ENCODE data around the gene MKI67.
"Not testable (repeated sequence)": the region's sequence is repeated elsewhere in the genome, so short reads cannot be mapped to it uniquely, and the experiment has no call there.

The MKI67 gene

DNA sequence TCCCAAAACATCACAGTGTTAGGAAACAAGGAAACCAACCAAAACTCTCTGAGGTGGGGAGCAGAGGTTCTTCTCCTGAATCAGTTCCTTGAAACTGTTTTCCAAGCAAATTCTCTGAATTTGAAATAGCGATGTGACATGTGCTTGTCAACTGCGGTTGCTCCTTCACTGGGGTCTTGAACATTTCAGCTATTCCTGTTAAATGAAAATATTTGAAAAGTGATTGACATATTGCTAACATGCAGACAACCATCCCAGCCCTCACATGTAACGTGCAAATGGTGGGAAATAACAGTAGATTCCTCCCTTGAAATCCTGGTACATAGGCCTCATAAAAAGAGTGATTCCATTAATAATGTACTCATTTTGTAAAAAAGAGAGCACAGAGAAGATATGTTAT, 15.9 kb downstream of the MKI67 start:
- no peak overlapping the region for H3K4me3 Mint-ChIP-seq
- no peaks in the 10 kb centered on the region for H3K9me3 Mint-ChIP-seq
- H3K36me3 Mint-ChIP-seq (ENCODE audit: low read depth) = no peaks in the 10 kb centered on the region
- intact Hi-C loops (cut with micrococcal nuclease) = no loop called here
- peaks cover 22% of the 10 kb centered on the region for H3K4me1 Mint-ChIP-seq (ENCODE audit: low read depth)
- no peak overlapping the region for H3K27ac Mint-ChIP-seq
- H3K27me3 Mint-ChIP-seq = no peaks in the 10 kb centered on the region

DNA sequence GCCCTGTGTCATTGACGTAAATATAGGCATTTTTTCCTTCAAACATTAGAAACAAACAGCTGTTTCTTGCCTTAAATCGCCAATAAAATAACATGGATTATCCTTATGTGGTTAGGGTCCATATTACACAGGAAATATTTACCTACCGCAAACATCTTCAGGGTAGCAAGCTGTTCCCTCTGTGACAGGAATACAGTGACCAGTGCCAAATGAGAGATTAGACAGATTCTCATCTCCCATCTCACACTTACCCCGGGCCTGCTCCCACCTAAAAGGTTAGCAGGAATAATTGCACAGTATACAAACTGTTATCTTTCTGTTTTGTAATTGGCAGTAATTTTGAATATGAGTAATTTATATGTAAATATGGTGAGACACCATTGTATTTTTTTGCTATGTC, 16.5 kb downstream of the MKI67 start:
- Mint-ChIP-seq H3K27me3 (no peaks in the 10 kb centered on the region), H3K4me3 (no peak overlapping the region), H3K27ac (no peak overlapping the region), H3K9me3 (no peaks in the 10 kb centered on the region), H3K4me1 (ENCODE audit: low read depth) (peaks cover 16% of the 10 kb centered on the region), H3K36me3 (ENCODE audit: low read depth) (peaks cover 2% of the 10 kb centered on the region)
- intact Hi-C loops (cut with micrococcal nuclease) = no loop called here

DNA sequence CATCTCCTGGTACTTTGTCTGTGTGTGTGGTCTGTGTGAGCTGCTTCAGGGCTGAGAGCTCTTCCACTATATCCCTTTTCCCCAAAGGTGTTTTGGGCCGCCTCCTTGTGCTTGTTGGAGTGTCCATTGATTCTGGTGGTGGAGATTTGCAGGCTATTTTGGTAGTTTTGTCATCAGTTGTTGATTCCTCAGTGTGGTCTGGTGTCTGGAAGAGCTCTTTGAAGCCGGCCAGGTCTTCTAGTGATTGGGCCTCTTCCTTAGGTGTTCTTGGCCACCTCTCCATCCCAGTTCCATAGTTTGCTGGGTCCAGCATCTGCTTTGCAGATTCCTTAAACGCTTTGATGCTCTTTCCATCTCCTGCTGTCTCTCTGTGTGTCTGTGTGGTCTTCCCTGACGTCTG, 20.8 kb downstream of the MKI67 start:
- Mint-ChIP-seq H3K9me3 (no peaks in the 10 kb centered on the region), H3K27ac (no peak overlapping the region), H3K36me3 (ENCODE audit: low read depth) (peaks cover 6% of the 10 kb centered on the region), H3K4me1 (ENCODE audit: low read depth) (peaks cover 20% of the 10 kb centered on the region), H3K27me3 (no peaks in the 10 kb centered on the region), H3K4me3 (no peak overlapping the region)
- intact Hi-C loops (cut with micrococcal nuclease) = no loop called here

DNA sequence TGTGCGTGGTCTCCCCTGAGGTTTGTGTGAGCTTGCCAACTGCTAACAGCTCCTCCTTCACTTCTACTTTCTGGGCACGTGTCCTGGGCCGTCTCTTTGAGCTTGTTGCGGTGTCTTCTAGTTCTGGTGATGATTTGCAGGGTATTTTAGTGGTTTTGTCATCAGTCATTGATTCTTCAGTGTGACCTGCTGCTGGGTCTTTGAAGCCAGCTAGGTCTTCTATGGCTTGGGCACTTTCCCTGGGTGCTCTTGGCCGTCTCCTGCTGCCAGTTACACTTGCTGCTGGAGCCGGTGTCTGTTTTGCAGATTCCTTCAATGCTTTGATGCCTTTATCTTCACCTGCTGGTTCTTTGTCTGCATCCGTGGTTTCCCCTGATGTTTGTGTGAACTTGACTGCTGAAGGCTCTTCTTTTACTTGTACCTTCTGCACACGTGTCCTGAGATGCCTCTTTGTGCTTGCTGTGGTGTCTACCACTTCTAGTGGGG, 23.0 kb downstream of the MKI67 start:
- Mint-ChIP-seq H3K4me3 (no peak overlapping the region), H3K4me1 (ENCODE audit: low read depth) (peaks cover 21% of the 10 kb centered on the region), H3K9me3 (no peaks in the 10 kb centered on the region), H3K36me3 (ENCODE audit: low read depth) (peaks cover 6% of the 10 kb centered on the region), H3K27ac (no peak overlapping the region), H3K27me3 (no peaks in the 10 kb centered on the region)
- intact Hi-C loops (cut with micrococcal nuclease) = no loop called here

DNA sequence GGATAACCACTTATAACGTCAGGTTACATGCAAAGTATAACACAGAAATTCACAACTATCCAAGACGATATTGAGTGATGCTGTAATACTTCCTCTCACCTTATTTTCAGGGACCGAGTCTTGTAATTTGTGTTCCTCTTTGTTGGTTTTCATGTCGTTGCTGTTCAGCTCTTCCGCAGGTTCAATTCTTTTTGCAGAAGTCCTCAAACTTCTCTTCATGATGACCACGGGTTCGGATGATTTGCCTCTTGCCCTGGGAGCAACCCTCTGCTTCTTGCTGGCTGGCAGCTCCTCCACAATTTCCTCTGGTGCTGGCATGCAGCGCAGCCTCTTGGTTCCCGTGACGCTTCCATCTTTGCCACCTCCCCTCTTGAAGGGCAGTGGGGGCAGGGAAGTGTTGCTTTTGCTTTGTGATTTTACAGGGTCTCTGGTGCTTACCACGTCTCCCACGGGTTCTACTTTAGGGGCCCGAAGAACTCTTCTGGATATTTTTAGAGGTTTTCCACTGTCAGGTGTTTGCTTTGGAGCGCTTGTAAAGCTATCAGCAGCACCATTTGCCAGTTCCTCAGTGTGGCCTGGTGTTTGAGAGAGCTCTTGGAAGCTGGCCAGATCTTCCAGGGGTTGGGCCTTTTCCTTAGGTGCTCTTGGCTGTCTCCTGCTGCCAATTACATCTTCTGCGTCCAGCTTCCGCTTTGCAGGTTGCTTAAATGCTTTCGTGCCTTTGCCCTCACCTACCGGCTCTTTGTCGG, 23.6 kb downstream of the MKI67 start:
- Mint-ChIP-seq H3K27ac (no peak overlapping the region), H3K9me3 (no peaks in the 10 kb centered on the region), H3K4me1 (ENCODE audit: low read depth) (peaks cover 27% of the 10 kb centered on the region), H3K36me3 (ENCODE audit: low read depth) (peaks cover 13% of the 10 kb centered on the region), H3K27me3 (no peaks in the 10 kb centered on the region), H3K4me3 (no peak overlapping the region)
- intact Hi-C loops (cut with micrococcal nuclease) = no loop called here

DNA sequence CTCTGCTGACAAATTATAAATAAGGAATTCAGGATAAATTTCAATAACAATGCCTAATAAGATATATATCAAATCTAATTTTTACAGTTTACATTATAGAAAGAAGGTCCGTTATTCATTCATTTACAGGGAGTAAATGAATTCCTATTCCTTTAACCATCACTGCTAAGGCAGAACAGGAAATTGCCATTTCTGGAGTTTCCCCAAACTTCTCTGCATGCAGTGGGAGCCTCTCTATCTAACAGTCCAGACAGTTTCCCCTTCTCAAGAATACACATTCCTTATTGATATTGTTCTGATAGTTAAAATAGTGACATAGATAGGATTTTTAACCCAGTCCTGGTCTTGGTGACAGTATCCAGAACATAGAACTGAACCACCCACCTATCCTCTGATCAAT, 24.3 kb downstream of the MKI67 start:
- no peak overlapping the region for H3K27ac Mint-ChIP-seq
- peaks cover 13% of the 10 kb centered on the region for H3K36me3 Mint-ChIP-seq (ENCODE audit: low read depth)
- H3K4me3 Mint-ChIP-seq = no peak overlapping the region
- H3K27me3 Mint-ChIP-seq = no peaks in the 10 kb centered on the region
- peaks cover 29% of the 10 kb centered on the region for H3K4me1 Mint-ChIP-seq (ENCODE audit: low read depth)
- intact Hi-C loops (cut with micrococcal nuclease) = no loop called here
- no peaks in the 10 kb centered on the region for H3K9me3 Mint-ChIP-seq

DNA sequence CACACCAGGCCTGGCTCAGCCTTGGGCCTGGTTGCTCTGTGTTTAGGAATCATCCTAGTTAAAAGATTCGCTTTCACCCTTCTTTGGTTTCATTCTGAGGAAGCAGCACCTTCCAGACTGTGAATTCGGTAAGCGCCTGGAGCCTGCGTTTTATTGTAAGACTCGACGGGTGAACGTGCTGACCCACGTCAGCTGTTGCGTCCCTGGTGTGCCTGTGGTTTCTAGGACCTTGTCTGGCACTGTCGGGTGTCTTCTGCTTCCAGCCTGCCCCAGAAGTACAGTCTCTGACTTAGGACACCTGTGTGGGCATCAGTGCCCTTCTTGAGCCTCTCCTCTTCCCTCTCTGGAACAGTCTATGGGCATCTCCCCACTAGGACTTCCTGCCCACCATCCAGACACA, 26.3 kb downstream of the MKI67 start:
- Mint-ChIP-seq H3K4me1 (ENCODE audit: low read depth) (peaks cover 46% of the 10 kb centered on the region), H3K36me3 (ENCODE audit: low read depth) (peaks cover 13% of the 10 kb centered on the region)

DNA sequence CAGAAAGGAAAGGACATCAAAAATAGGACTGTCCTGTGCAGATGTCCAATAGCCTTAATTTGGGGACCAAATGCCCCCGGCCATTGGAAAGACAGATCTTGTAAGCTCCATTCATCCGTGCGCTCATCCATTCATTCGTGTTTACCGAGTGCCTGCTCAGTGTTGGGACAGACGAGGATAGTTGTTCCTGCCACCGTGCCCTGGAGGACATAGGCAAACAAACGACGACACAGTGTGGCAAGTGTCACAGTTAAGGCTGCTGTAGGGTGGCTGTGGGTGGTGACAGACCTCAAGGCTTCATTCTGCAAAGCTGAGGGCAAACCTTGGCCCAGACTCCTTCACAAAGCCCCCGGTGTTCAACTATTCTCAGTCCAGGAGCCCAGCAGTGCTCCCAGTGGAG, 27.6 kb downstream of the MKI67 start:
- no peaks in the 10 kb centered on the region for H3K9me3 Mint-ChIP-seq
- peaks cover 46% of the 10 kb centered on the region for H3K4me1 Mint-ChIP-seq (ENCODE audit: low read depth)
- H3K36me3 Mint-ChIP-seq (ENCODE audit: low read depth) = peaks cover 7% of the 10 kb centered on the region

More for the DNA sequence above, 26.3 kb downstream of the MKI67 start:
- Mint-ChIP-seq H3K27ac (no peak overlapping the region), H3K9me3 (no peaks in the 10 kb centered on the region), H3K27me3 (peaks cover 3% of the 10 kb centered on the region), H3K4me3 (no peak overlapping the region)
- intact Hi-C loops (cut with micrococcal nuclease) = no loop called here

DNA sequence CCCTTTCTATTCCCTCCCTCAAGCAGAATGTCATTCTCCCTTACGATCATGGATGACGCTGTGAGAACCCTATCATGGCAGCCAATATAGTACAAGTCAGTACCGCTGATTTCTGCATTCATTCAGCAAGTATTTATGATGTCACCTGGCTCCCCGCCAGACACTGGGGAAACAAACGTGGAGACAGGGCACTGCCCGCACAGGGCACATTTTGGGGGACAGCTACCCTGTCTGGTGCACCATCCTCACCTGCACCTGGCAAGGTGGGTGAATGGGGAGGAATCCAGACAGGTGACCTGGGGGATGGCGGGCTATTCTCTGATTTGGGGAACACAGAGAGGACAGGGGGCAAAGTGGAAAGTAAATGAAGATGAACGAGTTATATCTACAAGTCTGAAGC, 28.4 kb downstream of the MKI67 start:
- Mint-ChIP-seq H3K9me3 (no peaks in the 10 kb centered on the region), H3K4me3 (no peak overlapping the region), H3K27me3 (peaks cover 3% of the 10 kb centered on the region), H3K4me1 (ENCODE audit: low read depth) (peaks cover 40% of the 10 kb centered on the region), H3K27ac (peak overlapping the region; percentile 31), H3K36me3 (ENCODE audit: low read depth) (peaks cover 7% of the 10 kb centered on the region)
- intact Hi-C loops (cut with micrococcal nuclease) = no loop called here

More for the DNA sequence above, 27.6 kb downstream of the MKI67 start:
- Mint-ChIP-seq H3K4me3 (no peak overlapping the region), H3K27ac (no peak overlapping the region), H3K27me3 (peaks cover 3% of the 10 kb centered on the region)
- intact Hi-C loops (cut with micrococcal nuclease) = no loop called here

DNA sequence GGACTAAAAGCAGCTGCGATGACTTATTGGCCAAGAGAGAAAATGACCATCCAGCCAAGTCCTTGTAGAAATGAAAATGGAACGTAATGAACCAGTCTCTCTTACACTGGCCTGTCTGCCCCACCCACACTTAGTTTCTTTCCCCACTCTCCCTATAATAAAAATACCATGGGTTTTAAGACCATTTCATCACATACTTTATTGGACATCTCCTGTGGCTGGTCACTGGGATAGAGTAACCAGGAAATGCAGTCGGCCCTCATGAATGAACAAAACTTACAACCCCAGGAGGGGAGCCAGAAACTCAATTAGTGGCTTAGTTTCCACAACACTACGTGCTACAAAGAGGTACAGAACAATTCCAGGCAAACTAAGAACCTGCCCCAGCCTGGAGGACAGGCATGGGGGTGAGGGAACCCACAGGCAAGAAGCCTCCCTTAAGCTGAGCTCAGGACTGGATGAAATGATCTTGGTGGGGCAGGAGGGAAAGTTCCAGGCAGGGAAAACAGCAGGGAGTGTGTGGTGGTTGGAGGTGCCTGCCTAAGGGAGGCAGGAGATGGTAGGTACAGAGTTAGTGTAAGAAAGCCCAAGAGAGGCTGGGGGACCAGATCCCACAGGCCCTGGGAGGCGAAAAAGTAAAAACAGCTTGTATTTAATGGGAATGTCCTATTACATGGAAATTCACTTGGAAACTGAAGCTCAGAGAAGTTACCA, 29.6 kb downstream of the MKI67 start:
- H3K9me3 Mint-ChIP-seq = no peaks in the 10 kb centered on the region
- peaks cover 32% of the 10 kb centered on the region for H3K4me1 Mint-ChIP-seq (ENCODE audit: low read depth)
- H3K4me3 Mint-ChIP-seq = no peak overlapping the region
- H3K36me3 Mint-ChIP-seq (ENCODE audit: low read depth) = peaks cover 7% of the 10 kb centered on the region
- peaks cover 3% of the 10 kb centered on the region for H3K27me3 Mint-ChIP-seq
- intact Hi-C loops (cut with micrococcal nuclease) = no loop called here
- H3K27ac Mint-ChIP-seq = no peak overlapping the region

DNA sequence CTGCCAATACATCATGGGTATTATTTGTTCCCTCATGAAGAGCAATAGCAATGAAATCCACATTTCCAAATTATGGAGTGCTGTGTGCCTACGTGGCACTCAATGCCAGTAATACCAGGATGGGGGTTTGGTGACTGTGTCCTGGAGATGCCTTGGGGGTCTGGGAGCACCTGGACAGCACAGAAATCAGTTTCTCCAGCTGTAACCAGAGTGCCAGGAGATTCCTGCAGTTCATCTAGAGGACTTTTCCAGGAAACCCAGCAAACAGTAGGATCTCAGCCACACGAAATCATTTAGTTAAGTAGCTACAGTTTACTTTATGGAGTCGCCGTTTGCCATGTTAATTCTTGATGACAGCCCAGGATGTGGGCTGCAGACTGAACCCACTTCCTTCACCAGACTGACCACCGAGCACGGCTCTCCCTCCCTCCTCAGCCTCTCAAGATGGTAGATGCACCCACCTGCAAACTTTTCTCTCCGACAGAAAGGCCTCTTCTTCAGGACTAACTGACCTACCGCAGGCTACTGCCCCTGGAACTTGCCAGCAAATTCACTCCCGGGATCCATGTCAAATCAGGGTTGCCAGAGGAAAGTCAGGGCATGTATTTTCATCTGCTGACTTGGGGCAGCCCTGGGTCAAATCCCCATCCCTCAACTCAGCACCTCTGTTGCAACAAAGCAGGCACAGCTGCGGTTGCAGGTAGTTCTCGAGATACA, 30.3 kb downstream of the MKI67 start:
- no peak overlapping the region for H3K4me3 Mint-ChIP-seq
- no peak overlapping the region for H3K27ac Mint-ChIP-seq
- peaks cover 7% of the 10 kb centered on the region for H3K36me3 Mint-ChIP-seq (ENCODE audit: low read depth)
- no peaks in the 10 kb centered on the region for H3K9me3 Mint-ChIP-seq
- H3K4me1 Mint-ChIP-seq (ENCODE audit: low read depth) = peaks cover 27% of the 10 kb centered on the region
- peaks cover 3% of the 10 kb centered on the region for H3K27me3 Mint-ChIP-seq
- intact Hi-C loops (cut with micrococcal nuclease) = no loop called here

DNA sequence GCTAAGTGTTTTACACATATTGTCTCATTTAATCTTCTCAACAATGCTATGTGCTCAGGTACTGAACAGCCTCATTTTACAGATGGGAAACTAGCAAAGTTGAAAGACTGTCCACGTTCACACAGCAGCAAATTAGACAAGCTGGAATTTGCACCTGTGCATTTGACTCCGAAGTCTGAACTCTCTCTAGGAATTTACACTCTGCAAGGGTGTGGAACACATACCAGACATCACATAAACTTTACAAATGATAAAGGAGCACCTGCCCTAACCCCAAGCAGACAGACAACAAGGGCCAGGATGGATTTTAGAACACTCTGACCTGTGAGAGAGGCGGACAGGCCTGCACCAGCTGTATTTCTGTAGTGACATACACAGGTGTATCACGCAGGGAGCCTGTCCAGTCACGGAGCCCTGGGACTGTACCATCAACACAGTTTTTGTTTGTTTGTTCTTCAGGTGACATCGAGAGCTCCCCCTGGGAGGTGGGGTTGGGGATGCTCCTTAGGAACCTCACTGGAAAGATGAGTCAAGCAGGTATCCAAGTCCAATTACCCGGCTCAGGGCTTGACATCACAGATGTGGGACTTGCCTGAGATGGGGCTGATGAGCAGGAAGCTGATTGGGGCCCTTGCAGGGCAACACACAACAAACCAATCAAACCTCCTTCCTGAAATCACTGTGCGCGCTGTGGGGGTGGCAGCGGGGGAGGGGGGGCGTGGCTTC, 31.0 kb downstream of the MKI67 start:
- Mint-ChIP-seq H3K27me3 (peaks cover 3% of the 10 kb centered on the region), H3K4me1 (ENCODE audit: low read depth) (peaks cover 27% of the 10 kb centered on the region), H3K27ac (no peak overlapping the region), H3K36me3 (ENCODE audit: low read depth) (peaks cover 7% of the 10 kb centered on the region), H3K4me3 (no peak overlapping the region), H3K9me3 (no peaks in the 10 kb centered on the region)
- intact Hi-C loops (cut with micrococcal nuclease) = no loop called here

DNA sequence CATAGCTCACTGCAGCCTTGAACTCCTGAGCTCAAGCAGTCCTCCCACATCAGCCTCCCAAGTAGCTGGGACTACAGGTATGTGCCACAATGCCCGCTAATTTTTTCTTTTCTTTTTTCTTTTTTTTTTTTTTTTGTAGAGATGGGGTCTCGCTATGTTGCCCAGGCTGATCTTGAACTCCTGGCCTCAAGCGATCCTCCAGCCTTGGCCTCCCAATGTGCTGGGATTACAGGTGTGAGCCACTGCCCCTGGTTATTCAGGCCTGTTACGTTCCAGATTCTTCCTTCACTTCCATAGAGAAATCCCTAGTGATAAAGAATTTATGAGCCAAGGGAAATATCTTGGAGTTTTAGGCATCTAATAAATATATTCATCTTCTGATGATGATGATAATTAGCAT, 31.6 kb downstream of the MKI67 start:
- intact Hi-C loops (cut with micrococcal nuclease); H3K27me3 Mint-ChIP-seq; H3K9me3 Mint-ChIP-seq; H3K27ac Mint-ChIP-seq; H3K36me3 Mint-ChIP-seq (ENCODE audit: low read depth); H3K4me3 Mint-ChIP-seq: not testable (repeated sequence)
- peaks cover 27% of the 10 kb centered on the region for H3K4me1 Mint-ChIP-seq (ENCODE audit: low read depth)

DNA sequence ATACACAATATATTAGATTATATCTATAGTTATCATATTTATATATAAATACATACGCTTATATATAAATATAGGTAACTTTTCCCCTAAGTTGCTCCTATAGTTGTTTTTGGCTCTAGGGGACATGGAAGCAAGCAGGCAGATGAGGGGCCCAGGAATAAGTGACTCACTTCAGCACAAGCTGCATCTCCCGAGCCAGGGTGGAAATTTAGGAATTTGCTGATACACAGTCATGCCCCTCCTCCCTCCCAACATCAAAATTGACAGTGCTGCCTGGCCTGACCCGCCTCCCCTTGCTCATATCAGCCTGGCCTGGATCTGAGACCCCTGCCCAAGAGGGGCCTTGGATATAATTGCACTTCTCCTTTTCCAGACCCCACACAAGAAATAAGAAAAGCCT, 33.8 kb downstream of the MKI67 start:
- peaks cover 3% of the 10 kb centered on the region for H3K27me3 Mint-ChIP-seq
- intact Hi-C loops (cut with micrococcal nuclease) = no loop called here
- no peaks in the 10 kb centered on the region for H3K9me3 Mint-ChIP-seq
- H3K36me3 Mint-ChIP-seq (ENCODE audit: low read depth) = no peaks in the 10 kb centered on the region
- no peak overlapping the region for H3K27ac Mint-ChIP-seq
- peaks cover 26% of the 10 kb centered on the region for H3K4me1 Mint-ChIP-seq (ENCODE audit: low read depth)
- H3K4me3 Mint-ChIP-seq = no peak overlapping the region

All from dendritic cell treated with granulocyte-macrophage colony-stimulating factor and Interleukin-4, amounts not matched to agents 40 ng/mL and 50 ng/mL, for 4 days (primary cell).